Activated CD8-positive, alpha-beta memory T cell treated with anti-CD3 and anti-CD28 coated beads for 48 hours (primary cell): ENCODE measurements around the gene OR51B2.
A peak's percentile ranks its signal among the peaks of the same experiment; 100 is the strongest.

Experiments
- DNase-seq, 3 experiments: peaks; one replicate each; pipeline ENCODE4 v3.0.0-alpha.2; 2020; ENCODE audit warnings: low read depth in 2 of 3, low spot score in 2 of 3

The OR51B2 gene

GRCh38 chr11:5284637-5285036 is 39.5 kb downstream of the OR51B2 start:
- no peak for DNase-seq

GRCh38 chr11:5283882-5284281 is 40.2 kb downstream of the OR51B2 start:
- no peak for DNase-seq

- no peak for DNase-seq
Measured at GRCh38 chr11:5283086-5283485, 41.0 kb downstream of the OR51B2 start.

- no peak for DNase-seq
Measured at GRCh38 chr11:5282628-5283027, 41.5 kb downstream of the OR51B2 start.

- no peak for DNase-seq
Measured at GRCh38 chr11:5281596-5281995, 42.5 kb downstream of the OR51B2 start.

- peak in 1 of 3 experiments; percentile 0 for DNase-seq
Measured at GRCh38 chr11:5280582-5281102, 43.5 kb downstream of the OR51B2 start.

- DNase-seq: no peak
Measured at GRCh38 chr11:5279471-5280090, 44.5 kb downstream of the OR51B2 start.

- DNase-seq: no peak
Measured at GRCh38 chr11:5277807-5278382, 46.2 kb downstream of the OR51B2 start.

GRCh38 chr11:5276697-5277096 is 47.4 kb downstream of the OR51B2 start:
- no peak for DNase-seq

- no peak for DNase-seq
Measured at GRCh38 chr11:5275369-5276110, 48.6 kb downstream of the OR51B2 start.

GRCh38 chr11:5274395-5274794 is 49.7 kb downstream of the OR51B2 start:
- no peak for DNase-seq
